Activated naive CD4-positive, alpha-beta T cell treated with anti-CD3 and anti-CD28 coated beads for 36 hours (primary cell): ENCODE data around the gene POGZ. TPM values are rescaled to one million over a fixed set of nuclear protein-coding genes. Genes with fewer than 3 reads are reported as not detected.

Source experiments
- CTCF ChIA-PET: fragments of 350-600 bp; sonication (Branson Sonifier 250); formaldehyde crosslinking; loops from one replicate; lab custom pipeline; 2021; ENCODE audit warnings: antibody characterized with exemption; lab: Charles Lee
- DNase-seq: peaks from one replicate; pipeline ENCODE4 v3.0.0-alpha.2; 2020
- H3K27ac Mint-ChIP-seq: one replicate; pipeline ENCODE4 v1.8.0; 2021; ENCODE audit warnings: mild to moderate bottlenecking, mixed read lengths
- H3K27me3 Mint-ChIP-seq: one replicate; pipeline ENCODE4 v1.8.0; 2021; ENCODE audit warnings: low read depth, mixed read lengths
- H3K36me3 Mint-ChIP-seq: one replicate; pipeline ENCODE4 v1.8.0; 2021; ENCODE audit warnings: low read depth, mixed read lengths
- H3K4me1 Mint-ChIP-seq: one replicate; pipeline ENCODE4 v1.8.0; 2021; ENCODE audit warnings: low read depth, mixed read lengths
- H3K4me3 Mint-ChIP-seq: one replicate; pipeline ENCODE4 v1.8.0; 2021; ENCODE audit warnings: mild to moderate bottlenecking, moderate library complexity, mixed read lengths
- H3K9me3 Mint-ChIP-seq: one replicate; pipeline ENCODE4 v1.8.0; 2021; ENCODE audit warnings: mixed read lengths
- intact Hi-C: fragments of 100-400 bp; cut with micrococcal nuclease; formaldehyde crosslinking; loops from one replicate; pipeline ENCODE4 v1.15.1; 2023
- total RNA-seq, 2 experiments: library from RNA; stranded (reverse); gene quantifications; one replicate each; pipeline ENCODE4 v1.2.3, GENCODE V29; 2021

The POGZ gene
- total RNA-seq = 10 to 100 TPM; 69.7 to 73.7 TPM

DNA sequence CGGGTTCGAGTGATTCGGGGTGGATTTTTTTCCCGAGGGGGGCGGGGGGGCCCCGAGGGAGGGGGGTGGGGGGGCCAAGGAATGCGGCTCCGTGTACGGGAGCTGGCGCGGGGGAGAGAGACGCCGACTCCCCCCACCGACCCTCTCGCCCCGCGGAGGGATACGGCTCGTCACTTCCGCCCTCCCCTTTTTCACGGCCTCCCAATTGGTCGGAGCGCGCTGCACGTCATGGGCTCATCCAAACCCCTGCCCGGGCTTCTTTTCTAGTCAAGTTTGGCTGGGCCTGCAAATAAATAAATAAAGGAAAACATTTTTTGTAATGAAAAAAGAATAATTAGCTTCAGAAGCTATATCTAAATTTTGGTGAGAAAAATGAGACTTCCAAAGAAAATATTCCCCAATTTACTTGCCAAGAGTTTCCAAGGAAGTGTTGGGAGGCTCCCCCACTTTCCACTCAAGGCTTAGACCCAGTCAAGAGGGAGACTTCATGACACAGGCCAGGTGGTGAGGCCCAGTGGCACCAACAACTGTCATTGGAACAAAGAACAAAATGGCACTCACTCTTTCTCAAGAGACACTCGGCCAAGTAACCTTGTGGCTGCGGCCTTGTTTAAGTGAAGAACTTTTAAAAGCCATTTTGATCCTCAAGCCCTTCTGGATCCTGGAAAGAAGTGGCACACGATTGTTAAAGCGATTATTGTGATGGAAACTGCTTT, at the start of gene POGZ:
Gene POGZ (minus strand): TSS at position 164 of the 716 bp plus-strand sequence. CDS start 17,290 bp downstream, outside the sequence.
- Mint-ChIP-seq H3K27ac (peak within 1 kb of the TSS; percentile 86), H3K36me3 (peaks cover 6% of the 10 kb centered on the region), H3K27me3 (peaks cover 11% of the 10 kb centered on the region), H3K4me3 (peak within 1 kb of the TSS; percentile 78), H3K9me3 (no peaks in the 10 kb centered on the region), H3K4me1 (peaks cover 29% of the 10 kb centered on the region)
- DNase-seq = peak; percentile 97
- CTCF ChIA-PET = no interaction called here
- intact Hi-C loops = loop anchor here (1.0 to 5.0 kb wide), 6 partner anchors 14 to 378 kb away; partner anchors contain the start of genes C2CD4D, CGN, PIP5K1A and SNX27

GRCh38 chr1:151508833-151509232, 49.5 kb upstream of the POGZ start:
- Mint-ChIP-seq H3K4me3 (no peak overlapping the region), H3K27ac (no peak overlapping the region), H3K27me3 (no peaks in the 10 kb centered on the region), H3K36me3 (no peaks in the 10 kb centered on the region), H3K9me3 (no peaks in the 10 kb centered on the region), H3K4me1 (peaks cover 24% of the 10 kb centered on the region)
- CTCF ChIA-PET = no interaction called here
- intact Hi-C loops = no loop called here
- DNase-seq = no peak

- no peak for DNase-seq
- H3K36me3 Mint-ChIP-seq = no peaks in the 10 kb centered on the region
- no peak overlapping the region for H3K4me3 Mint-ChIP-seq
- no peaks in the 10 kb centered on the region for H3K9me3 Mint-ChIP-seq
- no peaks in the 10 kb centered on the region for H3K27me3 Mint-ChIP-seq
- no peaks in the 10 kb centered on the region for H3K4me1 Mint-ChIP-seq
- H3K27ac Mint-ChIP-seq = no peak overlapping the region
- CTCF ChIA-PET = interaction anchor here (0.6 to 1.8 kb wide), 3 partner anchors 9 to 40 kb away, joined by 3 to 5 read pairs (median 4); no protein-coding TSS in a partner anchor
- intact Hi-C loops = no loop called here
These were observed 45.5 kb upstream of the POGZ start for GRCh38 chr1:151504759-151505158.

DNA sequence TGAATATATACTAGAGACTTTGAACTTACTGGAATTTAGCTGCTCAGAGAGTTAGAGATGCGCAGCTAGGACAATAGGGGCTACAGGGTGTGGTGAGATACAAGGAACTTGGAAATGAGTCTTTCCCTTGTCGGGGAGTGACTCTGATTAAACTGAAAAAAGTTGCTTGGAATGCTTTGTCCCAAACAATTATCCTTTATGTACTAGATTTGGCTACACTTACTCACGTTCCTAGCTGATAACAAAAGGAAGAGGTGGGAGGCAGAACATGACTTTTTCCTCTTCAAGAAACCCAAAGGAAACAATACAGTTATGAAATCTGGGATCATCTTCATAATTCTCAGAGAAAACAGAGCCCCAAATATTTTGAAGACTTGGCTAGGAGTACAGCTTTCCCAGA, 45.0 kb upstream of the POGZ start:
- no peaks in the 10 kb centered on the region for H3K9me3 Mint-ChIP-seq
- H3K27ac Mint-ChIP-seq = no peak overlapping the region
- DNase-seq = no peak
- intact Hi-C loops = no loop called here
- H3K4me1 Mint-ChIP-seq = no peaks in the 10 kb centered on the region
- no peaks in the 10 kb centered on the region for H3K36me3 Mint-ChIP-seq
- CTCF ChIA-PET = interaction anchor here (0.6 to 1.8 kb wide), 2 partner anchors 10 to 29 kb away, joined by 4 to 5 read pairs; no protein-coding TSS in a partner anchor
- H3K4me3 Mint-ChIP-seq = no peak overlapping the region
- H3K27me3 Mint-ChIP-seq = no peaks in the 10 kb centered on the region

DNA sequence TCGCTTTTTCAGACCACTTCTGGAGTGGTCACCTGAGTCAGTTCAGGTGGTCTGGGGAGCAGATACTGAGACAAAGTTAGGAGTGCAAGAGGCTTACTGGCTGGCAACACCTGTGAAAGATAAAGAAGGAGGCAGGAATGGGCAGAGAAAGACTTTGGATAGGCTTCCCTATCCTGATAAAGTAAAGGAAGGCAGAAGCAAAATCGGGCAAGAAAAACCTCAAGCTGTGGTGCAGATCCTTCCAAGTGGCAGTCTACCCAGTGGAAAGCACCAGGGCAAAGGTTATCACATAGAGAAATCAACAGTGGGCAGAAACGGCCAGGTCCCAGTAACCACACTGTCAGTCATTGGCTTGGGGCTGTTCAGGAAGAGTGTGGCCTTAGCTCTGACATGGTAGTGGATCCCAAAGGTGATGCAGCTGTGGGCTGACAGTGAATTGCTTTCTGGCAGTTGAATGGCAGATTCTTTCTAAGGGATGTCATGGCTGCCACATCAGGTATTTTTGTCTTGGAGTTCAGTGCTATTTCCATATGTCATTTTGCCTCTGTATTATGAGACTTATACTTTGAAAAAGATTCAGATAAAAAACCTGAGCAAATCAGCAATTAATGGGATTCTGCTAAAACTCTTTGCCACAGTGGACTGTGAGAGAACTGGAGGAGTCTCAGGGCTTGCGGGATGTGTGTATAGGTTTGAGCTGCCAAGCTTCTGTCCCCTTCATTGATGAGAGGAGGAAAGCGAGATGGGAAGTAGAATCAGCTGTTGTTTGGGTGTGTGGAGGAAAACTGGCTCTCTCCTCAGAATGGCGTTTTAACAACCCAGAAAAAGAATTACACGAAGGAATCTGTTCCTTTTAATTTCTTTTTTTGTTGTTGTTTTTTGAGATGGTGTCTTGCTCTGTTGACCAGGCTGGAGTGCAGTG, 43.8 kb upstream of the POGZ start:
- no peak for DNase-seq
- Mint-ChIP-seq H3K4me1 (no peaks in the 10 kb centered on the region), H3K4me3 (no peak overlapping the region), H3K27me3 (no peaks in the 10 kb centered on the region), H3K27ac (no peak overlapping the region), H3K36me3 (no peaks in the 10 kb centered on the region), H3K9me3 (no peaks in the 10 kb centered on the region)
- intact Hi-C loops = no loop called here
- CTCF ChIA-PET = interaction anchor here (0.6 to 1.0 kb wide), 2 partner anchors 10 to 91 kb away, joined by 3 read pairs; no protein-coding TSS in a partner anchor

- intact Hi-C loops = no loop called here
- H3K27me3 Mint-ChIP-seq = no peaks in the 10 kb centered on the region
- H3K27ac Mint-ChIP-seq = no peak overlapping the region
- no peak for DNase-seq
- CTCF ChIA-PET = no interaction called here
- no peaks in the 10 kb centered on the region for H3K36me3 Mint-ChIP-seq
- H3K9me3 Mint-ChIP-seq = no peaks in the 10 kb centered on the region
- no peak overlapping the region for H3K4me3 Mint-ChIP-seq
- H3K4me1 Mint-ChIP-seq = no peaks in the 10 kb centered on the region
These were observed 42.9 kb upstream of the POGZ start for GRCh38 chr1:151502035-151502700.

DNA sequence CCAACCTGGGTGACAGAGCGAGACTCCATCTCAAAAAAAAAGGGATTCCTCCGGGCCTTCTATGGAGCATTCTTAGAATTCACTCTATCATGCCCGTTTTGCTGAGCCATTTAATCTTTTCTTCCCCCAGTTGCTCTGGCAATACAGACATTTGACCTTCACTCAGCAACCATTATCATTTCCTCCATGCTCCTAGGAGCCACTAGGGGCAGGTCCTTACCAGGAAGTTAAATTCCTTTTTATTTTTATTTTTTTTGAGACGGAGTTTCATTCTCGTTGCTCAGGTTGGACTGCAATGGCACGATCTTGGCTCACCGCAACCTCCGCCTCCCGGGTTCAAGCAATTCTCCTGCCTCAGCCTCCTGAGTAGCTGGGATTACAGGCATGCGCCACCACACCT, 42.2 kb upstream of the POGZ start:
- intact Hi-C loops = no loop called here
- no peak overlapping the region for H3K4me3 Mint-ChIP-seq
- CTCF ChIA-PET = interaction anchor here (0.7 kb wide), 1 partner anchor 36 kb away, joined by 3 read pairs; no protein-coding TSS in a partner anchor
- no peaks in the 10 kb centered on the region for H3K36me3 Mint-ChIP-seq
- H3K27ac Mint-ChIP-seq = no peak overlapping the region
- DNase-seq = no peak
- H3K27me3 Mint-ChIP-seq = no peaks in the 10 kb centered on the region
- no peaks in the 10 kb centered on the region for H3K4me1 Mint-ChIP-seq
- no peaks in the 10 kb centered on the region for H3K9me3 Mint-ChIP-seq

DNA sequence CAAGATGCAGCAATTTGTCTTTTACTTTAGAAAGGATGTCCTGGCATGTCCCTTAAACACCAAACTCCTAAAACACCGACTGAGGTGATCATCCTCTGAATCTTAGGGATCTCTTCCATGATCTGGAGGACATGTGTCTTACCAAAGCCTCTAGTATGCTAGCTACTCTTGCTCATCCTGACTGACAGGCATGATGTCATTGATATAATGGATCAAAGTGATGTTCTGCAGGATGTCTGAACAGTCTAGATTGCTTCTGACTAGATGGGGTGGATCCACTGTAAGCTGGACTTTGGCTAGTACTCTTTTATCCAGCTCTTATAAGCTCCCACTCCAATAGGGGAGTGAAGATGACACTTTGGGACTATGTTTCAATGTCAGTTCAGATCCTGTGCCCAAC, 40.6 kb upstream of the POGZ start:
- CTCF ChIA-PET = no interaction called here
- DNase-seq = no peak
- Mint-ChIP-seq H3K4me3 (no peak overlapping the region), H3K9me3 (no peaks in the 10 kb centered on the region), H3K27ac (no peak overlapping the region), H3K27me3 (no peaks in the 10 kb centered on the region), H3K4me1 (peaks cover 4% of the 10 kb centered on the region), H3K36me3 (no peaks in the 10 kb centered on the region)
- intact Hi-C loops = no loop called here

- intact Hi-C loops = no loop called here
- no peak for DNase-seq
- Mint-ChIP-seq H3K27me3 (no peaks in the 10 kb centered on the region), H3K4me3 (no peak overlapping the region), H3K36me3 (no peaks in the 10 kb centered on the region), H3K27ac (no peak overlapping the region), H3K9me3 (no peaks in the 10 kb centered on the region), H3K4me1 (peaks cover 7% of the 10 kb centered on the region)
- CTCF ChIA-PET = no interaction called here
These were observed 40.1 kb upstream of the POGZ start for GRCh38 chr1:151499365-151499764.

DNA sequence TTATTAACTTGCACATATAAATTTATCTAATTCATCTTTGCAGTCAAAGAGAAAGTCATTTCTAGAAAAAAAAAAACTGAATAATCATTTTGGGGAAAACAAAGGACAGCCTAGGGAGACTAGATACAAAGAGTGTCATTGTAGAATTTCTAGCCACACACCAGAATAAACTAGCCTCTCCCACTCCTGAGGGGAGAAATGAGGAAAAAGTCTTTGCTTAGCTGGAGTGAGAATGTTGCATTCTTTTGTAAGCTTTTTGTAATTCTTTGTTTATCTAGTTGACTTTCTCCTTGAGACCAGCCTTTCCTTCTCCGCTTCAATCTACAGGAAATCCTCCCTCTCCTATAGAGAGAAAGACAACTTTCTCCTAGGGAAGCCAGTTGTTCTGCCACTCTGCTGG, 36.0 kb upstream of the POGZ start:
- Mint-ChIP-seq H3K36me3 (no peaks in the 10 kb centered on the region), H3K27ac (no peak overlapping the region), H3K4me3 (no peak overlapping the region), H3K27me3 (no peaks in the 10 kb centered on the region), H3K4me1 (peaks cover 7% of the 10 kb centered on the region), H3K9me3 (no peaks in the 10 kb centered on the region)
- CTCF ChIA-PET = interaction anchor here (1.3 kb wide), 1 partner anchor 51 kb away, joined by 7 read pairs; no protein-coding TSS in a partner anchor
- DNase-seq = no peak
- intact Hi-C loops = loop anchor here (1.0 kb wide), 1 partner anchor 20 kb away; no protein-coding TSS in a partner anchor

DNA sequence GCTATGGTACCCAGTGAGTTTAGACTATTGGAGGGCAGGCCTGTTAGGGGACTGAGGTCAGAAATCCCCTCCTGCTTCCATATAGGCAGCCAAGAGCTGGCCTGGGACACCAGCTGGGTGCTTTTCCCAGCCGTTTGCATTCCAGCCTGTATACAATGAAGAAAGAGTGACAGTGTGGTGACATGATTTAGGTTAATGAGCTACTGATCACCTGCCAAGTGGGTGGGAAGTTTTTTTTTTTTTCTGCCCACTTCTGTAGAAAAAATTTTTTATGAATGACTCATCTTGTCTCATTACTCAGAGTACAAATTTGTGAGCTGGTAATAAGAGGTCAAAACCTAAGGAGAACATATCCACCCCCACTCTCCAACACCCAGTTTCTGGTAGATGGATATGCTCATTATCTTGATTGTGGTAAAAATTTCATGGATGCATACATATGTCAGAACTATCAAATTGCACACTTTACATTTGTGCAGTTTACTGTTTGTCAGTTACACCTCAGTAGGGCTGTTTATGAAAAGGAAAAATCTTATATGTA, 35.5 kb upstream of the POGZ start:
- H3K36me3 Mint-ChIP-seq = no peaks in the 10 kb centered on the region
- DNase-seq = peak; percentile 7
- peaks cover 7% of the 10 kb centered on the region for H3K4me1 Mint-ChIP-seq
- H3K4me3 Mint-ChIP-seq = no peak overlapping the region
- CTCF ChIA-PET = interaction anchor here (0.6 to 1.3 kb wide), 5 partner anchors 43 to 902 kb away, joined by 3 to 7 read pairs (median 3); no protein-coding TSS in a partner anchor
- no peaks in the 10 kb centered on the region for H3K27me3 Mint-ChIP-seq
- H3K27ac Mint-ChIP-seq = no peak overlapping the region
- H3K9me3 Mint-ChIP-seq = no peaks in the 10 kb centered on the region
- intact Hi-C loops = loop anchor here (1.0 kb wide), 1 partner anchor 20 kb away; no protein-coding TSS in a partner anchor
